ENCODE measurements around the gene C12orf76. TPM values are rescaled to one million over a fixed set of nuclear protein-coding genes. Genes with fewer than 3 reads are reported as not detected.
"Not testable (repeated sequence)": the region's sequence is repeated elsewhere in the genome, so short reads cannot be mapped to it uniquely, and the experiment has no call there.

Gene C12orf76
- total RNA-seq, 1 donor from 2014 or later: 5.4 TPM

GRCh38 chr12:110067531-110067930, 19.2 kb upstream of the C12orf76 start:
- no peak for TF ChIP-seq CTCF (IDR thresholded peaks at IDR 0.05; ENCODE audit: borderline replicate concordance)
- H3K27me3 ChIP-seq (ENCODE audit: low read depth): no peaks in the 10 kb centered on the region
- H3K4me3 ChIP-seq: no peak overlapping the region
- H3K9me3 ChIP-seq (replicated peaks): no peaks in the 10 kb centered on the region
- intact Hi-C loops (cut with micrococcal nuclease): no loop called here
- no peaks in the 10 kb centered on the region for H3K4me1 ChIP-seq
- H3K36me3 ChIP-seq: no peaks in the 10 kb centered on the region
- DNase-seq: no peak
- H3K27ac ChIP-seq (replicated peaks): no peak overlapping the region

GRCh38 chr12:110065540-110065939, 17.2 kb upstream of the C12orf76 start:
- Histone ChIP-seq H3K27ac (replicated peaks) (no peak overlapping the region), H3K36me3 (no peaks in the 10 kb centered on the region), H3K9me3 (replicated peaks) (no peaks in the 10 kb centered on the region), H3K4me3 (no peak overlapping the region), H3K27me3 (ENCODE audit: low read depth) (no peaks in the 10 kb centered on the region), H3K4me1 (no peaks in the 10 kb centered on the region)
- intact Hi-C loops (cut with micrococcal nuclease): no loop called here
- DNase-seq: no peak
- TF ChIP-seq CTCF (IDR thresholded peaks at IDR 0.05; ENCODE audit: borderline replicate concordance): no peak

- H3K27ac ChIP-seq (replicated peaks): no peak overlapping the region
- intact Hi-C loops (cut with micrococcal nuclease): no loop called here
- no peaks in the 10 kb centered on the region for H3K27me3 ChIP-seq (ENCODE audit: low read depth)
- DNase-seq: no peak
- H3K4me1 ChIP-seq: no peaks in the 10 kb centered on the region
- TF ChIP-seq CTCF (IDR thresholded peaks at IDR 0.05; ENCODE audit: borderline replicate concordance): no peak
- H3K9me3 ChIP-seq (replicated peaks): no peaks in the 10 kb centered on the region
- H3K4me3 ChIP-seq: no peak overlapping the region
- H3K36me3 ChIP-seq: no peaks in the 10 kb centered on the region
Measured at GRCh38 chr12:110062241-110062640, 13.9 kb upstream of the C12orf76 start.

- no peaks in the 10 kb centered on the region for H3K4me1 ChIP-seq
- no peaks in the 10 kb centered on the region for H3K36me3 ChIP-seq
- no peak for TF ChIP-seq CTCF (IDR thresholded peaks at IDR 0.05; ENCODE audit: borderline replicate concordance)
- no peaks in the 10 kb centered on the region for H3K27me3 ChIP-seq (ENCODE audit: low read depth)
- intact Hi-C loops (cut with micrococcal nuclease): no loop called here
- no peaks in the 10 kb centered on the region for H3K9me3 ChIP-seq (replicated peaks)
- DNase-seq: no peak
- H3K4me3 ChIP-seq: no peak overlapping the region
- H3K27ac ChIP-seq (replicated peaks): no peak overlapping the region
Measured at GRCh38 chr12:110059651-110060000, 11.3 kb upstream of the C12orf76 start.

- Histone ChIP-seq H3K27ac (replicated peaks) (no peak overlapping the region), H3K36me3 (no peaks in the 10 kb centered on the region), H3K27me3 (ENCODE audit: low read depth) (no peaks in the 10 kb centered on the region), H3K9me3 (replicated peaks) (no peaks in the 10 kb centered on the region), H3K4me1 (no peaks in the 10 kb centered on the region), H3K4me3 (no peak overlapping the region)
- intact Hi-C loops (cut with micrococcal nuclease): no loop called here
- no peak for TF ChIP-seq CTCF (IDR thresholded peaks at IDR 0.05; ENCODE audit: borderline replicate concordance)
- DNase-seq: no peak
Measured at GRCh38 chr12:110058875-110059615, 10.7 kb upstream of the C12orf76 start.

GRCh38 chr12:110056643-110057042, 8.3 kb upstream of the C12orf76 start:
- H3K4me1 ChIP-seq; H3K4me3 ChIP-seq; H3K27ac ChIP-seq (replicated peaks); H3K36me3 ChIP-seq; H3K9me3 ChIP-seq (replicated peaks); intact Hi-C loops (cut with micrococcal nuclease); H3K27me3 ChIP-seq (ENCODE audit: low read depth); DNase-seq: not testable (repeated sequence)

- H3K36me3 ChIP-seq; DNase-seq; intact Hi-C loops (cut with micrococcal nuclease); H3K27me3 ChIP-seq (ENCODE audit: low read depth); H3K27ac ChIP-seq (replicated peaks); H3K9me3 ChIP-seq (replicated peaks); H3K4me1 ChIP-seq; H3K4me3 ChIP-seq: not testable (repeated sequence)
Measured at GRCh38 chr12:110055375-110056352, 7.3 kb upstream of the C12orf76 start.
